ENCODE data around the gene HAND1. TPM values are rescaled to one million over a fixed set of nuclear protein-coding genes. Genes with fewer than 3 reads are reported as not detected.

The HAND1 gene
- total RNA-seq, 4 donors from 2014 or later, result not detected

DNA sequence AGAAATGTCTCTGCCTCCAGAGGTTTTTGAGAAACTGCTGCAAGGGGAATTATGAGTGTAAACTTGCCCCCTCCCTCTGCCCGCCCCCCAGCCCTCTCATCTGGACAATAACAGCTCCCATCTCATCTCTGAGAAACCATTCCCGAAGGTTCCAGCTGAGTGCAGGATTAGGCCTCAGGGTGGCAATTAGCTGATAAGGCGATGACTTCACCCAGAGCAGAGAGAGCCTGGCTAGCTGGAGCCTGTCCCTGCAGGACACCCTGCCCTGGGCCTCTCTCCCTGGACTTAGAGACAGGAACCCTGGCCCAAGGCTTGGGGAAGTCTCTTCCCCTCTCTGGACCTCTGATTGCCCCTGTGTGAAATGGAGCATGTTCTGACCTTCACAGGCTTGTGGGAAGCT is 45.7 kb upstream of the HAND1 start:
- no peak overlapping the region for H3K4me3 ChIP-seq
- H3K9me3 ChIP-seq, result no peaks in the 10 kb centered on the region
- H3K4me1 ChIP-seq, result peaks cover 0 to 7% (median 3%) of the 10 kb centered on the region in 4 donors
- TF ChIP-seq, protein P1, sequence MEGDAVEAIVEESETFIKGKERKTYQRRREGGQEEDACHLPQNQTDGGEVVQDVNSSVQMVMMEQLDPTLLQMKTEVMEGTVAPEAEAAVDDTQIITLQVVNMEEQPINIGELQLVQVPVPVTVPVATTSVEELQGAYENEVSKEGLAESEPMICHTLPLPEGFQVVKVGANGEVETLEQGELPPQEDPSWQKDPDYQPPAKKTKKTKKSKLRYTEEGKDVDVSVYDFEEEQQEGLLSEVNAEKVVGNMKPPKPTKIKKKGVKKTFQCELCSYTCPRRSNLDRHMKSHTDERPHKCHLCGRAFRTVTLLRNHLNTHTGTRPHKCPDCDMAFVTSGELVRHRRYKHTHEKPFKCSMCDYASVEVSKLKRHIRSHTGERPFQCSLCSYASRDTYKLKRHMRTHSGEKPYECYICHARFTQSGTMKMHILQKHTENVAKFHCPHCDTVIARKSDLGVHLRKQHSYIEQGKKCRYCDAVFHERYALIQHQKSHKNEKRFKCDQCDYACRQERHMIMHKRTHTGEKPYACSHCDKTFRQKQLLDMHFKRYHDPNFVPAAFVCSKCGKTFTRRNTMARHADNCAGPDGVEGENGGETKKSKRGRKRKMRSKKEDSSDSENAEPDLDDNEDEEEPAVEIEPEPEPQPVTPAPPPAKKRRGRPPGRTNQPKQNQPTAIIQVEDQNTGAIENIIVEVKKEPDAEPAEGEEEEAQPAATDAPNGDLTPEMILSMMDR (IDR thresholded peaks at IDR 0.05), result no peak
- no peak for TF ChIP-seq POLR2AphosphoS5 (IDR thresholded peaks at IDR 0.05)
- TF ChIP-seq POLR2A (IDR thresholded peaks at IDR 0.05; ENCODE audit: low read depth), result no peak
- no peaks in the 10 kb centered on the region for H3K36me3 ChIP-seq
- intact Hi-C loops (cut with DNase I), result no loop called here
- no peak overlapping the region for H3K27ac ChIP-seq (replicated peaks in 1 of 4)
- 60% methylated on average over 3 of the region's 3 CpGs for WGBS
- H3K27me3 ChIP-seq, result peaks cover 0 to 46% (median 6%) of the 10 kb centered on the region in 4 donors
- no peak for DNase-seq (ENCODE audit: extremely low spot score)

DNA sequence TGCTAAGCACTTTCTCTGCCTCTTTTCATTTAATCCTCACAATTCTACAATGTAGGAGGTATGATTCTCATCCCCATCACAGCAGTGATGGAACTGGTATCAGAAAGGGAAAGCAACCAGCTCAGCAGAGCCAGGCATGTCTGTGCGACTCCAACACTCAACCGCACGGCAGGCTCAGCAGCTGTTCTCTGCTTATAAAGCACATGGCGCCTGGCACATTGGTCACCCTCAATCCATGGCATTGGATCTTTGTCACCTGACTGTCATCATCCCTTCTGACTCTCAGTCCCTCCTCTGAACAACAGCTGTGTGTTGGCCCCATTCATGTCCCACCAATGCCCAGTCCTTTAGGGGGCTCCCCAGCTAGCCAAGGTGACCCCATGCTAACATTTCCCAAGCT is 45.1 kb upstream of the HAND1 start:
- 77% methylated on average over 4 of the region's 4 CpGs for WGBS
- no peaks in the 10 kb centered on the region for H3K9me3 ChIP-seq
- no peak overlapping the region for H3K4me3 ChIP-seq
- TF ChIP-seq POLR2A (IDR thresholded peaks at IDR 0.05; ENCODE audit: low read depth), result no peak
- TF ChIP-seq POLR2AphosphoS5 (IDR thresholded peaks at IDR 0.05), result no peak
- TF ChIP-seq EP300 (IDR thresholded peaks at IDR 0.05), result no peak
- TF ChIP-seq, protein P1 (IDR thresholded peaks at IDR 0.05), result no peak
- H3K36me3 ChIP-seq, result no peaks in the 10 kb centered on the region
- intact Hi-C loops (cut with DNase I), result no loop called here
- peaks cover 0 to 45% (median 6%) of the 10 kb centered on the region in 4 donors for H3K27me3 ChIP-seq
- H3K27ac ChIP-seq (replicated peaks in 1 of 4), result no peak overlapping the region
- H3K4me1 ChIP-seq, result peaks cover 0 to 7% (median 3%) of the 10 kb centered on the region in 4 donors
- DNase-seq (ENCODE audit: extremely low spot score), result no peak

DNA sequence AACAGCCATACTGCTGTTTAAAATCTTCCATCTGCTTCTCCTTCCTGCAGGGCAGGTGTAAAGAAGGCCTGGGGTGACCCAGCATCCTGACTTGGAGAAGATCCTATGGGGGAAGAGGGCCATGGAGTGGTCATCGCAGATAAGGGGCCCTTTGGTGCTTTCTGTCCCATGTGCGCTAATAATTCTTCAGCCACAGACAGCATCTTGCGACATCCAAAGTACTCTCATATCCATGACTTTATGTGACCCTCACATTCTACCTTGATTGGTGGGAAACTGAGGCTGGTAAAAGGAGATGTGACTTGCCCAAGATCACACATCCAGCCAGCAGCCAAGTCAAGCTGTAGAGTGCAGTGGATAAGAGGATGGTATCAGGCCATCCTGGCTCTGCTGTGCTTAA is 44.3 kb upstream of the HAND1 start:
- H3K4me3 ChIP-seq, result no peak overlapping the region
- intact Hi-C loops (cut with DNase I), result no loop called here
- 100% methylated on average over 3 of the region's 3 CpGs for WGBS

DNA sequence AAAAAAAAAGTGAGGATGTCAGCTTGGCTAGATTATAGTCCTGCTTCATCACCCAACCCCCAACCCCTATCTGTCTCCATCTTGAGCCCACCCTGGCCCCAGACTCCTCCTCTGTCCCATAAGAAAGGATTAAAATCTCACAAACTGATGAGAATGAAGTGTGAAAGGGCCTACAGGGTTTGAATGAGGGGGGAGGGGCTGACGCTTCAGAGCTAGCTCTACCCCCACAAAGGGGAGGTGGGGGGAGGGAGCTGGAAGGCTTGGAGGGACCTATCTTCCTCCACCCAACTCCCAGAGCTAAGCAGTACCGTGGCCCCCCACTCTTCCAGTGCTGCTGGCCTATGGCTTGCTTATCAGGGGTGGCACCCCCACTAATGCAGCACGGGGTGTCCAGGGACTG is 43.7 kb upstream of the HAND1 start:
- Histone ChIP-seq H3K27me3 (peaks cover 0 to 50% (median 6%) of the 10 kb centered on the region in 4 donors), H3K27ac (replicated peaks in 1 of 4) (no peak overlapping the region), H3K4me3 (no peak overlapping the region), H3K9me3 (no peaks in the 10 kb centered on the region), H3K36me3 (no peaks in the 10 kb centered on the region), H3K4me1 (peaks cover 0 to 7% (median 3%) of the 10 kb centered on the region in 4 donors)
- TF ChIP-seq EP300 (IDR thresholded peaks at IDR 0.05), result no peak
- TF ChIP-seq, protein P1 (IDR thresholded peaks at IDR 0.05), result no peak
- TF ChIP-seq POLR2AphosphoS5 (IDR thresholded peaks at IDR 0.05), result no peak
- no peak for TF ChIP-seq POLR2A (IDR thresholded peaks at IDR 0.05; ENCODE audit: low read depth)
- 42% methylated on average over 3 of the region's 3 CpGs for WGBS
- DNase-seq (ENCODE audit: extremely low spot score), result no peak
- intact Hi-C loops (cut with DNase I), result no loop called here

More for the DNA sequence above, 44.3 kb upstream of the HAND1 start:
- Histone ChIP-seq H3K9me3 (no peaks in the 10 kb centered on the region), H3K4me1 (peaks cover 0 to 7% (median 3%) of the 10 kb centered on the region in 4 donors), H3K36me3 (no peaks in the 10 kb centered on the region), H3K27ac (replicated peaks in 1 of 4) (no peak overlapping the region), H3K27me3 (peaks cover 0 to 46% (median 6%) of the 10 kb centered on the region in 4 donors)
- DNase-seq (ENCODE audit: extremely low spot score), result no peak
- TF ChIP-seq, protein P1 (IDR thresholded peaks at IDR 0.05), result no peak
- no peak for TF ChIP-seq POLR2AphosphoS5 (IDR thresholded peaks at IDR 0.05)
- TF ChIP-seq POLR2A (IDR thresholded peaks at IDR 0.05; ENCODE audit: low read depth), result no peak
- TF ChIP-seq EP300 (IDR thresholded peaks at IDR 0.05), result no peak

DNA sequence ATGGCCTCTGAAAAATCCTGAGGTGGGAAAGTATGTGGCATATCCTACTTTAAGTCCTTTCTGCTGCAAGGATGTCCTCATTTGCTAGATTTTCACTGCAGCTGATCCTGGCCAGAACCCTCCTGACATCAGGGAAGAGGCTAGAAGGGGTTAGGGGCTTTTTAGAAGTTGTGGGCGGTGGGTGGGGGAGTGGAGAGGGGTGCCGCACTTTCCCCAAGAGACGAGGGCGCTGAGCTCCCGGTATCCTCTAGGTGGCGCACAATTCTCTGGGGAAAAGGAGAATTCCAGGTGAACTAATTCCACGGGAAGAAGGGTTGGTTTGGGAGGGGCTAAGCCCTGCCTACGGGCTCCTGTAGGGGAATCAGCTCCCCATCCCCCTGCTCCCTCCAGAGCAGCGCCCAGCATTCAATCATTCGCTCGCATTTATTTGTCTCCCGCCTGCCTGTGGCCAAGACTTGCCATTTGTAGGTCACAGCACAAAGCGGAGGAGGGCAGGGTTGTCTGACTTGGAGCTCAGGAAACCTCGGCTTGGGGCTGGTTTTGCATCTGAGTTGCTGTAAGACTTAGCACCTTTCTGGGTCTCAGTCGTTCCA is 42.9 kb upstream of the HAND1 start:
- intact Hi-C loops (cut with DNase I), result no loop called here
- peaks cover 0 to 7% (median 3%) of the 10 kb centered on the region in 4 donors for H3K4me1 ChIP-seq
- H3K27ac ChIP-seq (replicated peaks in 1 of 4), result no peak overlapping the region
- H3K27me3 ChIP-seq, result peaks cover 0 to 57% (median 6%) of the 10 kb centered on the region in 4 donors
- no peak for DNase-seq (ENCODE audit: extremely low spot score)
- H3K36me3 ChIP-seq, result no peaks in the 10 kb centered on the region
- peak overlapping the region in 1 of 4 donors; percentile 5 for H3K4me3 ChIP-seq
- TF ChIP-seq, protein P1 (IDR thresholded peaks at IDR 0.05), result peak; percentile 37 to 68 (median 47)
- TF ChIP-seq POLR2AphosphoS5 (IDR thresholded peaks at IDR 0.05) (no peak), POLR2A (IDR thresholded peaks at IDR 0.05; ENCODE audit: low read depth) (no peak), EP300 (IDR thresholded peaks at IDR 0.05) (no peak)
- no peaks in the 10 kb centered on the region for H3K9me3 ChIP-seq
- 13% methylated on average over 15 of the region's 15 CpGs for WGBS

Measured in esophagus muscularis mucosa (tissue), 4 donors.